ENCODE results near the gene STX19.

GRCh38 chr3:94036909-94037507, 8.6 kb upstream of the STX19 start:
- TF ChIP-seq CTCF (IDR thresholded peaks at IDR 0.05), result peak; percentile 75
- no peak for TF ChIP-seq ZFX (IDR thresholded peaks at IDR 0.05; ENCODE audit: borderline replicate concordance)
